ENCODE results near the gene UGT8. TPM values are rescaled to one million over a fixed set of nuclear protein-coding genes. Genes with fewer than 3 reads are reported as not detected.

The UGT8 gene
- total RNA-seq, 1 experiment from 2014 or later, result 1.2 TPM

DNA sequence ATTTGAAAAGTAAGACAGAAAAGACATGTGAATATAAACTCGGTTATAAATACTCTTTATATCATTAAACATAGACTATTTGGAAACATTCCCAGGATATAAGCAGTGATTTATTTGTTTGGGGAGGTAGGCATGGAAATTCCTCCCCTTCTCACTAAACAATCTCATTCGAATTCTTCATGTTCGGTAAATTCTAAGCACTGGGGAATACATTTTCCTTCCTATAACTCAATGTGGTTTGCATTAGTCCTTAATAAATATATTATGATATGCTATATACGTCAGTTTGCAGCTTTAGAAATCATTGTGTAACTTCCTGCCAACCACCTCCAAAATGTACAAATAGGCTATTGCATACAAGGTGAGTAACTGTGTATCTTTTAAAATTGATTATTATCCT lies 99.6 kb downstream of the UGT8 start:
- ChIA-PET CTCF (no interaction called here), POLR2A (ENCODE audit: low non-redundant PET) (no interaction called here)
- H3K36me3 ChIP-seq (ENCODE audit: insufficient read depth, low read length, poor library complexity, severe bottlenecking), result no peaks in the 10 kb centered on the region
- no peak overlapping the region for H3K27ac ChIP-seq (ENCODE audit: low read depth, low read length, poor library complexity, severe bottlenecking)
- BruUV-seq (replicated peaks), result no TSS peak
- intact Hi-C loops (cut with micrococcal nuclease; ENCODE audit: unreplicated experiment), result loop anchor here (2.0 to 10.0 kb wide), 4 partner anchors 311 to 1423 kb away; no protein-coding TSS in a partner anchor
- H3K4me3 ChIP-seq (ENCODE audit: low read depth, low read length, poor library complexity, severe bottlenecking), result no peak overlapping the region
- H3K9me3 ChIP-seq (ENCODE audit: low read depth, low read length, poor library complexity, severe bottlenecking), result no peaks in the 10 kb centered on the region
- H3K27me3 ChIP-seq (replicated peaks; ENCODE audit: insufficient read depth, low read depth, low read length, poor library complexity), result no peaks in the 10 kb centered on the region
- DNase-seq (ENCODE audit: low spot score), result no peak
- H3K4me1 ChIP-seq (ENCODE audit: insufficient read depth, low read length, poor library complexity, severe bottlenecking), result peaks cover 9% of the 10 kb centered on the region
- TF ChIP-seq EZH2 (IDR thresholded peaks at IDR 0.05; ENCODE audit: borderline replicate concordance, low read depth, low read length, poor library complexity, severe bottlenecking), result no peak
- TF ChIP-seq, protein P1, sequence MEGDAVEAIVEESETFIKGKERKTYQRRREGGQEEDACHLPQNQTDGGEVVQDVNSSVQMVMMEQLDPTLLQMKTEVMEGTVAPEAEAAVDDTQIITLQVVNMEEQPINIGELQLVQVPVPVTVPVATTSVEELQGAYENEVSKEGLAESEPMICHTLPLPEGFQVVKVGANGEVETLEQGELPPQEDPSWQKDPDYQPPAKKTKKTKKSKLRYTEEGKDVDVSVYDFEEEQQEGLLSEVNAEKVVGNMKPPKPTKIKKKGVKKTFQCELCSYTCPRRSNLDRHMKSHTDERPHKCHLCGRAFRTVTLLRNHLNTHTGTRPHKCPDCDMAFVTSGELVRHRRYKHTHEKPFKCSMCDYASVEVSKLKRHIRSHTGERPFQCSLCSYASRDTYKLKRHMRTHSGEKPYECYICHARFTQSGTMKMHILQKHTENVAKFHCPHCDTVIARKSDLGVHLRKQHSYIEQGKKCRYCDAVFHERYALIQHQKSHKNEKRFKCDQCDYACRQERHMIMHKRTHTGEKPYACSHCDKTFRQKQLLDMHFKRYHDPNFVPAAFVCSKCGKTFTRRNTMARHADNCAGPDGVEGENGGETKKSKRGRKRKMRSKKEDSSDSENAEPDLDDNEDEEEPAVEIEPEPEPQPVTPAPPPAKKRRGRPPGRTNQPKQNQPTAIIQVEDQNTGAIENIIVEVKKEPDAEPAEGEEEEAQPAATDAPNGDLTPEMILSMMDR (conservative IDR thresholded peaks at IDR 0.05; ENCODE audit: low read depth, low read length), result no peak

DNA sequence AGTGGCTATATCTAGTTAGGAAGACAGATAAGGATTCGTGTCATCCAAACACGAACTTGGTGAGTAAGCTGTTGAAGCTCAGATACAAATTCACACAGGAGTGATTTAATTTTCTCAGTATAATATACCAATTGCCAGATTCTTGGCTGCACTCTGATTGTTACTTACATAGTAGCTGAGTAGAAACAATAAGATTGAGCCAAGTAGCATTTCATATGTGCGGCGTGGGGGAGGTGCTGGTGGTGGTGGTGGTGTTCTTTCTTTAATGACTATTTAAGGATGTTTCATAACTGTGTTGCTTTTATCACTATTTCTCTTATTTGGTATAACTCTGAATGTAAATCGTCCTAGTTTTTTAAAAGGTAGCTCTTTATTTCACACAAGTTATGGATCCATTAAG lies 102.9 kb downstream of the UGT8 start:
- no peak for TF ChIP-seq EZH2 (IDR thresholded peaks at IDR 0.05; ENCODE audit: borderline replicate concordance, low read depth, low read length, poor library complexity, severe bottlenecking)
- TF ChIP-seq, protein P1 (conservative IDR thresholded peaks at IDR 0.05; ENCODE audit: low read depth, low read length), result no peak
- CTCF ChIA-PET, result no interaction called here
- POLR2A ChIA-PET (ENCODE audit: low non-redundant PET), result no interaction called here
- peaks cover 3% of the 10 kb centered on the region for H3K4me1 ChIP-seq (ENCODE audit: insufficient read depth, low read length, poor library complexity, severe bottlenecking)
- BruUV-seq (replicated peaks), result no TSS peak
- intact Hi-C loops (cut with micrococcal nuclease; ENCODE audit: unreplicated experiment), result no loop called here
- no peaks in the 10 kb centered on the region for H3K9me3 ChIP-seq (ENCODE audit: low read depth, low read length, poor library complexity, severe bottlenecking)
- DNase-seq (ENCODE audit: low spot score), result no peak
- H3K4me3 ChIP-seq (ENCODE audit: low read depth, low read length, poor library complexity, severe bottlenecking), result no peak overlapping the region
- H3K27me3 ChIP-seq (replicated peaks; ENCODE audit: insufficient read depth, low read depth, low read length, poor library complexity), result no peaks in the 10 kb centered on the region
- no peak overlapping the region for H3K27ac ChIP-seq (ENCODE audit: low read depth, low read length, poor library complexity, severe bottlenecking)
- no peaks in the 10 kb centered on the region for H3K36me3 ChIP-seq (ENCODE audit: insufficient read depth, low read length, poor library complexity, severe bottlenecking)

DNA sequence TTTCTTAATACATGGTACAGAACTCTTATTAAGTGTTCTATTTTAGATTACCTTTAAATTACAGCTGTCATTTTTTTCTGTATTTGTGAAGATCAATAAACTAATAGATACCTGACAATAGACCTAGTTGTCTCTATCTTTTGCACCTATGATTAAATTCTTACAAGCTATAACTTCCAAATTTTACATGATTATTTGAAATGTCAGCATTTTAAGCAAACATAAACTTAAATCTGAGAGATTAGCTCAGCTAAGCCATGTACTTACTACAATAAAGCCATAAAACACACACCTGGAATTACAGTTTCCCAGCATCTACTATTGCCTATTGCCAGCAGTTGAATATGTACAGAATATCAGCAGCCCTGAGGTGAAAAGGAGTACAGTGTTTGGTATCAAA lies 118.8 kb downstream of the UGT8 start:
- H3K4me1 ChIP-seq (ENCODE audit: insufficient read depth, low read length, poor library complexity, severe bottlenecking), result no peaks in the 10 kb centered on the region
- H3K36me3 ChIP-seq (ENCODE audit: insufficient read depth, low read length, poor library complexity, severe bottlenecking), result no peaks in the 10 kb centered on the region
- no peaks in the 10 kb centered on the region for H3K9me3 ChIP-seq (ENCODE audit: low read depth, low read length, poor library complexity, severe bottlenecking)
- POLR2A ChIA-PET (ENCODE audit: low non-redundant PET), result interaction anchor here (0.5 kb wide), 1 partner anchor 10 kb away, joined by 4 read pairs; no protein-coding TSS in a partner anchor
- H3K27me3 ChIP-seq (replicated peaks; ENCODE audit: insufficient read depth, low read depth, low read length, poor library complexity), result no peaks in the 10 kb centered on the region
- CTCF ChIA-PET, result no interaction called here
- no TSS peak for BruUV-seq (replicated peaks)
- TF ChIP-seq EZH2 (IDR thresholded peaks at IDR 0.05; ENCODE audit: borderline replicate concordance, low read depth, low read length, poor library complexity, severe bottlenecking), result no peak
- TF ChIP-seq, protein P1 (conservative IDR thresholded peaks at IDR 0.05; ENCODE audit: low read depth, low read length), result no peak
- intact Hi-C loops (cut with micrococcal nuclease; ENCODE audit: unreplicated experiment), result no loop called here
- DNase-seq (ENCODE audit: low spot score), result no peak
- no peak overlapping the region for H3K27ac ChIP-seq (ENCODE audit: low read depth, low read length, poor library complexity, severe bottlenecking)
- no peak overlapping the region for H3K4me3 ChIP-seq (ENCODE audit: low read depth, low read length, poor library complexity, severe bottlenecking)
